Endodermal cell (in vitro differentiated cells): ENCODE data around the gene RPTOR. TPM values are rescaled to one million over a fixed set of nuclear protein-coding genes. Genes with fewer than 3 reads are reported as not detected.

Experiments used
- DNase-seq: peaks from one replicate; pipeline ENCODE4 v3.0.0-alpha.2; 2017
- H3K27ac ChIP-seq: 2 replicates; pipeline ENCODE4 v1.5.1; 2013; ENCODE audit warnings: mild to moderate bottlenecking, low read depth, low read length, moderate library complexity
- H3K27me3 ChIP-seq: 2 replicates; pipeline ENCODE4 v1.6.1; 2013; ENCODE audit warnings: mild to moderate bottlenecking, low read length, moderate library complexity; ENCODE audit not compliant: insufficient read depth, control insufficient read depth, poor library complexity, severe bottlenecking
- H3K36me3 ChIP-seq: 2 replicates; pipeline ENCODE4 v1.7.0; 2013; ENCODE audit warnings: mild to moderate bottlenecking, low read length, moderate library complexity; ENCODE audit not compliant: control insufficient read depth, insufficient read depth
- H3K4me1 ChIP-seq: one replicate; pipeline ENCODE4 v1.7.0; 2013; ENCODE audit warnings: low read length; ENCODE audit not compliant: control insufficient read depth, insufficient read depth
- H3K4me3 ChIP-seq: 2 replicates; pipeline ENCODE4 v1.5.1; 2013; ENCODE audit warnings: mild to moderate bottlenecking, low read length, moderate library complexity
- H3K9ac ChIP-seq: 2 replicates; pipeline ENCODE4 v1.6.1; 2013; ENCODE audit warnings: mild to moderate bottlenecking, low read length, moderate library complexity; ENCODE audit not compliant: poor library complexity, severe bottlenecking; ENCODE audit errors: extremely low read depth
- H3K9me3 ChIP-seq: 2 replicates; pipeline ENCODE4 v1.6.1; 2013; ENCODE audit warnings: mild to moderate bottlenecking, low read length, moderate library complexity; ENCODE audit not compliant: control insufficient read depth
- H3K27ac Mint-ChIP-seq: 2 replicates; pipeline ENCODE4 v1.8.0; 2020; ENCODE audit warnings: mixed read lengths
- H3K27me3 Mint-ChIP-seq: 2 replicates; pipeline ENCODE4 v1.8.0; 2021; ENCODE audit warnings: mild to moderate bottlenecking, mixed read lengths; ENCODE audit not compliant: insufficient read depth
- H3K36me3 Mint-ChIP-seq: 2 replicates; pipeline ENCODE4 v1.8.0; 2020; ENCODE audit warnings: low read depth, mixed read lengths
- H3K4me1 Mint-ChIP-seq: 2 replicates; pipeline ENCODE4 v1.8.0; 2020; ENCODE audit warnings: mixed read lengths
- H3K4me3 Mint-ChIP-seq: 2 replicates; pipeline ENCODE4 v1.8.0; 2020; ENCODE audit warnings: mild to moderate bottlenecking, moderate library complexity, mixed read lengths
- H3K9me3 Mint-ChIP-seq: 2 replicates; pipeline ENCODE4 v1.8.0; 2020; ENCODE audit warnings: mild to moderate bottlenecking, mixed read lengths
- CTCF ChIP-seq: fragments of 200-600 bp; sonication (generic); conservative IDR thresholded peaks from 2 replicates; pipeline ENCODE4 v1.5.0; 2021; ENCODE audit warnings: antibody characterized with exemption, mild to moderate bottlenecking
- WGBS, 2 experiments: methylation state at CpG; one replicate each; pipeline versions ENCODE4 v1.1.5 to v1.1.7; 2013; ENCODE audit warnings: missing lambda C conversion rate in 2 of 2, mixed read lengths in 1 of 2; ENCODE audit not compliant: insufficient coverage in 1 of 2, insufficient read length in 1 of 2; 5-methylcytosine and 5-hydroxymethylcytosine counted together
- total RNA-seq, 2 donors: library from RNA; stranded (reverse); fragmentation: NEBNext Ultra II Directional in 1 of 2; extraction: Animal tissue kit (Norgen Biotek cat#: 25700) in 1 of 2; gene quantifications; 2 replicates in 1 of 2; 3 replicates in 1 of 2; pipeline ENCODE4 v1.2.1, GENCODE V29; 2021

RPTOR gene
- total RNA-seq, 2 donors from 2014 or later, result 45.1 to 53.4 TPM

DNA sequence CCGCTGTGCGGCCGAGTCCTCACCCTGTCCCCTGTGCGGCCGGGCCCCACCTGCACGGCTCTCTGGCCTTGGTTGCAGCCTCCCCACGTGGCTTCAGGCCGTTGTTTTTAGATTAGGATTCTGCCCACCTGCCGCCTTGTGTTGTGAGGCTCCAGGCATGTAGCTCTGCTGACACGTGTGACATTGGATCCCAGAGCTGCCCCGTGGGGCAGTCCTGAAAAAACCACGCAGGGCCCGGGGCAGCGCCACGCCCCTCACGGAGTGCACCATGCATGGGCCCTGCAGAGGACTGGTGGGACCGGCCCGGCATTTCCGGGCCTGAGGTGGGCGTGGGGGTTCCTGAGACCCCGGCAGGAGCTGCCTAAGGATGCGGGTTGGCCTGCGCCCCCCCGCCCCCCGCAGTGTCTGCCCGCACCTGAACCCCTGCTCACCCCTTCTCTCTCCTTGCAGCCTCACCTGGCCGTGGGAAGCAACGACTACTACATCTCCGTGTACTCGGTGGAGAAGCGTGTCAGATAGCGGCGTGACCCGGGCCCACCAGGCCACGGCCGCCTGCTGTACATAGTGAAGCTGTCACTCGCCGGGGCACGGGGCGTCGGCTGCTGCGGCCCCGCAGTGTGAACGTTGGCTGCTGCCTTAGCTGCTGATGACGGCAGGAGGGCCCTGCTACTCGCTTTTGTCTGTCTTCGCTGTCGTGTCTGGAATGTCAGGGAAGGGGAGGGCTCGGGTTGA lies 419.3 kb downstream of the RPTOR start:
- H3K27ac Mint-ChIP-seq, result no peak overlapping the region
- no peaks in the 10 kb centered on the region for H3K27me3 Mint-ChIP-seq
- H3K9me3 Mint-ChIP-seq, result no peaks in the 10 kb centered on the region
- H3K36me3 ChIP-seq, result no peaks in the 10 kb centered on the region
- no peaks in the 10 kb centered on the region for H3K9me3 ChIP-seq
- no peak overlapping the region for H3K4me3 Mint-ChIP-seq
- WGBS, 2 experiments, result 79 to 90% methylated on average over 37 to 49 of the region's 49 CpGs
- no peaks in the 10 kb centered on the region for H3K4me1 ChIP-seq
- no peak overlapping the region for H3K9ac ChIP-seq
- peak overlapping the region; percentile 76 for H3K27ac ChIP-seq
- H3K27me3 ChIP-seq, result no peaks in the 10 kb centered on the region
- TF ChIP-seq CTCF, result no peak
- DNase-seq, result no peak
- no peak overlapping the region for H3K4me3 ChIP-seq
- H3K36me3 Mint-ChIP-seq, result peaks cover 15% of the 10 kb centered on the region
- H3K4me1 Mint-ChIP-seq, result no peaks in the 10 kb centered on the region

DNA sequence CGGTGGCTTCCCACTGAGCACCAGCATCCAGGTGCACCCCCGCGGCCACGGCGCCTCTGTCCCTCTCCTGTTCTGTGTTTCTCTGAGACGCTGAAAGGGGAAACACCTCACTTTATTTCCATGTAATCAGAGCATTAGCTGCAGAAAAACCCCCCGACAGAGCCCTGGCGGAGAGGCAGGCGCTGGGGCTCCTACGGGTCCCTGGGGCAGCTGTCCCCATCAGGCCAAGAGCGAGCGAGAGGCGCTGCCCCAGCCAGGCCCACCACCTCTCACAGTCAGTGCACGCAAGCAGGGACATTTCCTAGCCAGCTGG lies 419.9 kb downstream of the RPTOR start:
- Histone ChIP-seq H3K9me3 (no peaks in the 10 kb centered on the region), H3K36me3 (no peaks in the 10 kb centered on the region), H3K27me3 (no peaks in the 10 kb centered on the region), H3K9ac (no peak overlapping the region), H3K27ac (peak overlapping the region; percentile 76), H3K4me3 (no peak overlapping the region), H3K4me1 (no peaks in the 10 kb centered on the region)
- TF ChIP-seq CTCF, result no peak
- Mint-ChIP-seq H3K27ac (no peak overlapping the region), H3K27me3 (no peaks in the 10 kb centered on the region), H3K4me1 (no peaks in the 10 kb centered on the region), H3K4me3 (no peak overlapping the region), H3K36me3 (peaks cover 15% of the 10 kb centered on the region), H3K9me3 (no peaks in the 10 kb centered on the region)
- 66 to 91% methylated on average over 7 to 14 of the region's 14 CpGs for WGBS, 2 experiments
- DNase-seq, result no peak

DNA sequence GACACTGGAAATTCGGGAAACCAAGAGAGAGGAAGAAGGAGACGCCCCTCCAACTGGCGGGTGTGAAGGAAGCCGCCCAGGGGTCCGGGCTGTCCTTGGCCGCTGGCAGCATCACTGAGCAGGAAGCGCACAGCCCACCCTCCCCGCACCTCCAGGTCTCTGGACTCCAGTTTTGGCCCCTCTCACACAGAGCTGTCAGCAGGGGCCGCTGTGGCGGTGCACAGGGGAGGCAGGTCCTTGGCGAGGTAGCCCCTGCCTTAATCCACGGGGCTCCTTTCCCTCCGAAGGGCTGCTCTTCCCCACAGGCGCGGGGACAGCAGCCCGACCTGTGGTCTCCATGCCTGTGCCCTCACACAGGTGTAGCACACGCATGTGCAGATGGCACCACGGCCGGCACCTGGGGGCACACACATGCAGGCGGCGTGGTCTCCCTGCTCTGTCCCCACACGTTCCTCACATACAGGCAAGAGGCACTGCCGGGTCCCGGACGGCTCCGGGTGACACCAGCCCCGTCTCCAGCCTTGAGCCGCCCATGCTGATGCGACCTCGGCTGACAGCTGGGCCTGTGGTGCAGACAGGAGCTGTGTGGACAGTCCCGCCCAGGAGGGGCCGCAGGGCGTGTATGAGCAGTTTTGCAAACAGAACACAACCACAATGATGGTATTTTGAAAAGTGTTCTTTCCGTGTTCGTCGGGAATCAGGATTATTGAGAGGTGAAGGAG lies 420.4 kb downstream of the RPTOR start:
- 93 to 100% methylated on average over 8 to 36 of the region's 36 CpGs for WGBS, 2 experiments
- no peak overlapping the region for H3K27ac Mint-ChIP-seq
- no peaks in the 10 kb centered on the region for H3K36me3 ChIP-seq
- H3K4me1 Mint-ChIP-seq, result no peaks in the 10 kb centered on the region
- H3K4me3 ChIP-seq, result no peak overlapping the region
- no peak for DNase-seq
- no peak for TF ChIP-seq CTCF
- H3K27me3 ChIP-seq, result no peaks in the 10 kb centered on the region
- H3K36me3 Mint-ChIP-seq, result peaks cover 15% of the 10 kb centered on the region
- peak overlapping the region; percentile 76 for H3K27ac ChIP-seq
- no peaks in the 10 kb centered on the region for H3K27me3 Mint-ChIP-seq
- H3K9me3 Mint-ChIP-seq, result no peaks in the 10 kb centered on the region
- no peak overlapping the region for H3K4me3 Mint-ChIP-seq
- H3K4me1 ChIP-seq, result no peaks in the 10 kb centered on the region
- no peak overlapping the region for H3K9ac ChIP-seq
- H3K9me3 ChIP-seq, result no peaks in the 10 kb centered on the region
